Activated B cell treated with CpG ODN at 0.5 μM for 24 hours (primary cell): Measurements from ENCODE around the gene NHLRC1. TPM values are rescaled to one million over a fixed set of nuclear protein-coding genes. Genes with fewer than 3 reads are reported as not detected.

Experiments
- ATAC-seq: fragments of 200-7000 bp; cut with Tn5 transposase; one replicate; pipeline ENCODE4 v1.10.0; 2021; ENCODE audit warnings: low read depth, mild to moderate bottlenecking, moderate library complexity
- CTCF ChIA-PET: fragments of 350-600 bp; sonication (Branson Sonifier 250); formaldehyde crosslinking; loops from one replicate; lab custom pipeline; 2021; ENCODE audit warnings: antibody characterized with exemption; lab: Charles Lee
- POLR2A ChIA-PET: fragments of 350-600 bp; sonication (Branson Sonifier 250); formaldehyde crosslinking; loops from one replicate; lab custom pipeline; 2021; ENCODE audit warnings: antibody characterized with exemption; lab: Charles Lee
- DNase-seq: peaks from one replicate; pipeline ENCODE4 v3.0.0; 2022
- H3K27ac Mint-ChIP-seq: one replicate; pipeline ENCODE4 v1.8.0; 2020; ENCODE audit warnings: mixed read lengths
- H3K27me3 Mint-ChIP-seq: one replicate; pipeline ENCODE4 v1.8.0; 2021; ENCODE audit warnings: mixed read lengths
- H3K36me3 Mint-ChIP-seq: one replicate; pipeline ENCODE4 v1.8.0; 2021; ENCODE audit warnings: low read depth, mixed read lengths
- H3K4me1 Mint-ChIP-seq: one replicate; pipeline ENCODE4 v1.8.0; 2021; ENCODE audit warnings: mixed read lengths
- H3K4me3 Mint-ChIP-seq: one replicate; pipeline ENCODE4 v1.8.0; 2020; ENCODE audit warnings: mild to moderate bottlenecking, mixed read lengths
- H3K9me3 Mint-ChIP-seq: one replicate; pipeline ENCODE4 v1.8.0; 2020; ENCODE audit warnings: mixed read lengths
- intact Hi-C: fragments of 100-400 bp; cut with micrococcal nuclease; formaldehyde crosslinking; loops from one replicate; pipeline ENCODE4 v1.15.1; 2024
- total RNA-seq: library from RNA; stranded (reverse); gene quantifications from 2 replicates; pipeline ENCODE4 v1.2.3, GENCODE V29; 2022
- TF ChIP-seq, protein P1 (sequence below): fragments of 200-600 bp; IDR thresholded peaks from one replicate; pipeline ENCODE4 v1.8.0; 2022; ENCODE audit warnings: antibody characterized with exemption, mild to moderate bottlenecking

The NHLRC1 gene
- total RNA-seq, 1 donor from 2014 or later: 1.2 TPM

DNA sequence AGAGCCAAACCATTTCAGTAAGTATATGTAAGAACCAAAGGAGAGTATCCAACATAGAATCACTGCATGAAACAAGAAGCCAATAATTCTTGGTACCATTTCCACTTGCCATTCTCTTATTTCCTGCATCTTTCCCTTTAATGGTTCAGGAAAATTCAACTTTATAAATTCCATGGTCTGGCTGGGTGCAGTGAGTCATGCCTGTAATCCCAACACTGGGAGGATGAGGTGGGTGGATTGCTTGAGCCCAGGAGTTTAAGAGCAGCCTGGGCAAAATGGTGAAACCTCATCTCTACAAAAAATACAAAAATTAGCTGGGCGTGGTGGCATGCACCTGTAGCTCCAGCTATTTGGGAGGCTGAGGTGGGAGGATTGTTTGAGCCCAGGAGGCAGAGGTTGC is 21.2 kb downstream of the NHLRC1 start:
- Mint-ChIP-seq H3K9me3 (peaks cover 4% of the 10 kb centered on the region), H3K36me3 (no peaks in the 10 kb centered on the region), H3K27ac (no peak overlapping the region), H3K4me3 (no peak overlapping the region), H3K4me1 (no peaks in the 10 kb centered on the region), H3K27me3 (peaks cover 16% of the 10 kb centered on the region)
- DNase-seq (no peak), ATAC-seq (no peak)
- TF ChIP-seq, protein P1, sequence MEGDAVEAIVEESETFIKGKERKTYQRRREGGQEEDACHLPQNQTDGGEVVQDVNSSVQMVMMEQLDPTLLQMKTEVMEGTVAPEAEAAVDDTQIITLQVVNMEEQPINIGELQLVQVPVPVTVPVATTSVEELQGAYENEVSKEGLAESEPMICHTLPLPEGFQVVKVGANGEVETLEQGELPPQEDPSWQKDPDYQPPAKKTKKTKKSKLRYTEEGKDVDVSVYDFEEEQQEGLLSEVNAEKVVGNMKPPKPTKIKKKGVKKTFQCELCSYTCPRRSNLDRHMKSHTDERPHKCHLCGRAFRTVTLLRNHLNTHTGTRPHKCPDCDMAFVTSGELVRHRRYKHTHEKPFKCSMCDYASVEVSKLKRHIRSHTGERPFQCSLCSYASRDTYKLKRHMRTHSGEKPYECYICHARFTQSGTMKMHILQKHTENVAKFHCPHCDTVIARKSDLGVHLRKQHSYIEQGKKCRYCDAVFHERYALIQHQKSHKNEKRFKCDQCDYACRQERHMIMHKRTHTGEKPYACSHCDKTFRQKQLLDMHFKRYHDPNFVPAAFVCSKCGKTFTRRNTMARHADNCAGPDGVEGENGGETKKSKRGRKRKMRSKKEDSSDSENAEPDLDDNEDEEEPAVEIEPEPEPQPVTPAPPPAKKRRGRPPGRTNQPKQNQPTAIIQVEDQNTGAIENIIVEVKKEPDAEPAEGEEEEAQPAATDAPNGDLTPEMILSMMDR: no peak
- POLR2A ChIA-PET: no interaction called here
- intact Hi-C loops: no loop called here
- CTCF ChIA-PET: no interaction called here

DNA sequence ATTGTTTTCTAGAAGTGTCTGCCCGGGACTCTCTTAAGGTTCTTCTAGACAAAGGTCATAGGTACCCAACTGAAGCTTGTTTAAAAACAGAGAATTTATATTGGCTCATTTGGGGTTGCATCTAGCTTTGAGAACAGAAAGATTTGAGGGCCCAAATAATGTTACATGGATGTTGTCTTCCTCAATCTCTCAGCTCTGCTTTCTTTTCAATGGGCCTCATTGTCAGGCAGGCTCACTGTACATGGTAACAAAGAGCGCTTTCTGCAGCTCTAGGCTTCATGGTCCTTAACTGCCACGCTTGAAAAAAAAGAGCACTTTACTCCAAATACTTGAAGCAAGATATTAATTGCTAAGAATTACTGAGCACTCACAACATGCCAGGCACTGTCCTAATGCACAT is 22.2 kb downstream of the NHLRC1 start:
- Mint-ChIP-seq H3K4me3 (no peak overlapping the region), H3K27ac (no peak overlapping the region), H3K9me3 (no peaks in the 10 kb centered on the region), H3K4me1 (no peaks in the 10 kb centered on the region), H3K27me3 (peaks cover 16% of the 10 kb centered on the region), H3K36me3 (no peaks in the 10 kb centered on the region)
- intact Hi-C loops: no loop called here
- no peak for DNase-seq
- no peak for ATAC-seq
- ChIA-PET POLR2A (no interaction called here), CTCF (no interaction called here)
- TF ChIP-seq, protein P1: no peak

DNA sequence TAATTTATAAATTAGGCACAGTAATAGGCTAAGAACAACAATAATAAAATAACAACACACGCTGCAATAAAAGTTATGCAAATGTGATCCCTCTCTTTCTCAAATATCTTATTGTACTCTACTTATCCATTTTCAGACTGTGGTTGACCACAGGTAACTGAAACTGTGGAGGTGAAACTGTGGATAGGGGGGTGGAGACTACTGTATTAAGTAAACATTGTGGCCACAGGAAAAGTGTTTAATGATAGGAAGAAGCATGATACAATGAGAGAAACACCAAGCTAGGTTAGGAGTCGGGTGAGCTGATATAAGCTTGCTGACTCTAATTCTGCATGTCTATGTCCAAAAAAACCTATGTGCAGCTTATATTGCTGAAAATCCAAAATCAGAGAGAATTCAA is 23.0 kb downstream of the NHLRC1 start:
- Mint-ChIP-seq H3K36me3 (no peaks in the 10 kb centered on the region), H3K4me3 (no peak overlapping the region), H3K27me3 (peaks cover 19% of the 10 kb centered on the region), H3K4me1 (no peaks in the 10 kb centered on the region), H3K27ac (no peak overlapping the region), H3K9me3 (no peaks in the 10 kb centered on the region)
- POLR2A ChIA-PET: no interaction called here
- DNase-seq (no peak), ATAC-seq (no peak)
- intact Hi-C loops: no loop called here
- CTCF ChIA-PET: no interaction called here
- TF ChIP-seq, protein P1: no peak

DNA sequence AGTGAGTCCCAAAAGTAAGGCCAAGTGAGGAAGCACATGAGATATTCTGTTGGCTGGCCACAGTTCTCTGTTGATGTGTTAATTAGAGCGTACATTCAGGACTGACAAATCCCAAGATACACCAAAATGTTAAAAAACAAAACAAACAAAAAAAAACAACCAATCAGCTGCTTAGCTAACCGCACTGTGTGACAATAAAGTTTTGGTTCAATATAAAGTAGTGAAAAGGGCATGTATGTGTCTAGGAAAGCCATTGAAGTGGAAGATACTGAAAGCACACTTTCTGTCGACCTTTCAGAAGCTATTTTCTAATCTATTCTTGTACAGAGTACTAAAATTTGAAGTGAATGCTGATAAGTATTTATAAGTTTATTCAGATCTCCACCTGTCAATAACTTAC is 26.1 kb downstream of the NHLRC1 start:
- TF ChIP-seq, protein P1: no peak
- peaks cover 12% of the 10 kb centered on the region for H3K27me3 Mint-ChIP-seq
- H3K4me3 Mint-ChIP-seq: no peak overlapping the region
- no peak overlapping the region for H3K27ac Mint-ChIP-seq
- H3K9me3 Mint-ChIP-seq: no peaks in the 10 kb centered on the region
- ChIA-PET POLR2A (no interaction called here), CTCF (no interaction called here)
- DNase-seq (no peak), ATAC-seq (no peak)
- intact Hi-C loops: no loop called here
- no peaks in the 10 kb centered on the region for H3K4me1 Mint-ChIP-seq
- H3K36me3 Mint-ChIP-seq: no peaks in the 10 kb centered on the region

DNA sequence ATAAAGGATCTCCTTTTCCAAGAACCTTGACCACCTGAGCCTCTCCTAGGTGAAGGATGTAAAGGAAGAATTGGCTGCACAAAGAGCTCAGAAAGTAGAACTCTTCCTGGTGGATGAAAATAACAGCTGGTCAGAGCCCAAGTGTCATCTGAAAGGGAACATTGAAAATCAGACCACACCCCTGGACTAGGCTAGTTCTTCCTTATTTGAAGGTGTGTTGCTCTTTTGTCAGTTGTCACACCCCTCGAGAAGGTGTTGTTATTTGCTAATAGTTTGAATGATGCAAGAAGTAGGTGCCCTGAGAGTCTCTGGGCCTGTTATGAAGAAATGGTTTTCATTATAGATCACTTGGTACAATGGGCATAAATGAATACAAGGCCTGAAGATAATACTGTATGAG is 31.1 kb downstream of the NHLRC1 start:
- TF ChIP-seq, protein P1: no peak
- DNase-seq: no peak
- POLR2A ChIA-PET: no interaction called here
- Mint-ChIP-seq H3K27ac (no peak overlapping the region), H3K4me3 (no peak overlapping the region), H3K9me3 (peaks cover 7% of the 10 kb centered on the region), H3K4me1 (no peaks in the 10 kb centered on the region), H3K27me3 (peaks cover 8% of the 10 kb centered on the region), H3K36me3 (no peaks in the 10 kb centered on the region)
- CTCF ChIA-PET: no interaction called here
- intact Hi-C loops: no loop called here
- no peak for ATAC-seq
